Measurements from ENCODE around the gene PTPN4. TPM values are rescaled to one million over a fixed set of nuclear protein-coding genes. Genes with fewer than 3 reads are reported as not detected.

PTPN4 gene
- total RNA-seq, 1 donor from 2014 or later: 24.5 TPM

DNA sequence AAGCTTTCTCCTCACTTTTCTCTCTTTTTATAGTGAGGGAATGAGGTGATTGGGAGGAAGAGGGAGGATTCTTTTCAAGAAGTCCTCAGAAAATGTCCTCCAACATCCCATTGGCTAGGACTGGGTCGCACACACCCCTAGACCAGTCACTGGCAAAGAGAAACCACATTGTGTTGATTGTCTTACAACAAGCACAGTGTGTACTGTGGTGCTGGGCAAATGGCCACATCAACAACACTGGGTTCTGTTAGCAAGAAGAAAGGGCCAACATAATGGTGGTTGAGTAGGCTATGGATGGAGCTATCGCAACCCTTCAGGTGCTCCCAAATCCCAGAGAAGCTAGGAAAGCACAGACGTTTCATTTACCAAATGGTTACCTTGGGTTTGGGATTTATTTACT is 18.7 kb upstream of the PTPN4 start:
- Mint-ChIP-seq H3K27me3 (ENCODE audit: insufficient read depth) (peaks cover 16% of the 10 kb centered on the region), H3K4me1 (ENCODE audit: low read depth) (no peaks in the 10 kb centered on the region), H3K27ac (no peak overlapping the region), H3K4me3 (no peak overlapping the region), H3K36me3 (ENCODE audit: low read depth) (no peaks in the 10 kb centered on the region), H3K9me3 (no peaks in the 10 kb centered on the region)
- DNase-seq (ENCODE audit: low spot score): no peak
- intact Hi-C loops (cut with micrococcal nuclease): no loop called here

DNA sequence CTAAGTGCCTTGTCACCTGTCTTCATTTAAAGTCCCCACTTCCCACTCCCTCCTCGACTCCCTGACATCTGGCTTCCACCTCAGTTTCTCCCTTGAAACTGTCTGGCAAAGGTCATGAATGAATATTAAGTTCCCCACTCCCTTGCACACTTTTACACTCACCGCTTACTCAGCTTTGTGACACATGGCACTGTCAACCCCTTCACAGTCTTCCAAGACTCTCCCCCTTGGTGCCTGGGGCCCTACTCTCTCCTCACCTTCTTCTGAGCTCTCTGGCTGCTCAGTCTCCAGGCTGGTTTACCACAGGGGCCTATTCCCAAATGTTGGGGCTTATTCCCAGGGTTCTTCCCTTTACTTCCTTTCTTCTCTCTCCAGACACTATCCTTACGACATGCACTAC is 17.9 kb upstream of the PTPN4 start:
- intact Hi-C loops (cut with micrococcal nuclease): no loop called here
- Mint-ChIP-seq H3K4me1 (ENCODE audit: low read depth) (no peaks in the 10 kb centered on the region), H3K36me3 (ENCODE audit: low read depth) (no peaks in the 10 kb centered on the region), H3K4me3 (no peak overlapping the region), H3K27me3 (ENCODE audit: insufficient read depth) (peaks cover 12% of the 10 kb centered on the region), H3K9me3 (no peaks in the 10 kb centered on the region), H3K27ac (no peak overlapping the region)
- no peak for DNase-seq (ENCODE audit: low spot score)

GRCh38 chr2:119744335-119744939 is 15.3 kb upstream of the PTPN4 start:
- DNase-seq (ENCODE audit: low spot score): no peak
- no peaks in the 10 kb centered on the region for H3K4me1 Mint-ChIP-seq (ENCODE audit: low read depth)
- intact Hi-C loops (cut with micrococcal nuclease): no loop called here
- H3K36me3 Mint-ChIP-seq (ENCODE audit: low read depth): no peaks in the 10 kb centered on the region
- no peak overlapping the region for H3K4me3 Mint-ChIP-seq
- H3K27me3 Mint-ChIP-seq (ENCODE audit: insufficient read depth): peaks cover 19% of the 10 kb centered on the region
- H3K27ac Mint-ChIP-seq: no peak overlapping the region
- H3K9me3 Mint-ChIP-seq: no peaks in the 10 kb centered on the region

DNA sequence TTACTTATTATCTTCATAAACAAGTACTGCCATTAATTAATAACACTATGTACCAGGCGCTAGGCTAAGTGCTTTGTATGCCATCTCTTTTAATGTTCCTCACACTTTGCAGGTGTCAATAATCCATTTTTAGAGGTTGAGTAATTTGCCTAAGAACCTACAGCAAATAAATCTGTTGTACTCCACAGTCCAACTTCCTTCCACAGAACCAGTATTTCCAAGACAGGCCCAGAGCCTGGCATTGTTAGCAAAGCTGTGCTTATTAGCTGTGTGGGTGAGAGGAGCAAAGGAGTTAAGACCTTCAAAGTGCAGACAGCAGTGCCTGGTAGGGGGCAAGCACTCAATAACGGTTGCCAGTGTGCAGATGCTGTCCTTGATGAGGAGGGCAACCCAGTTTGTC is 14.2 kb upstream of the PTPN4 start:
- Mint-ChIP-seq H3K9me3 (no peaks in the 10 kb centered on the region), H3K27me3 (ENCODE audit: insufficient read depth) (peaks cover 23% of the 10 kb centered on the region), H3K4me1 (ENCODE audit: low read depth) (no peaks in the 10 kb centered on the region), H3K36me3 (ENCODE audit: low read depth) (no peaks in the 10 kb centered on the region), H3K4me3 (no peak overlapping the region), H3K27ac (no peak overlapping the region)
- DNase-seq (ENCODE audit: low spot score): no peak
- intact Hi-C loops (cut with micrococcal nuclease): no loop called here

DNA sequence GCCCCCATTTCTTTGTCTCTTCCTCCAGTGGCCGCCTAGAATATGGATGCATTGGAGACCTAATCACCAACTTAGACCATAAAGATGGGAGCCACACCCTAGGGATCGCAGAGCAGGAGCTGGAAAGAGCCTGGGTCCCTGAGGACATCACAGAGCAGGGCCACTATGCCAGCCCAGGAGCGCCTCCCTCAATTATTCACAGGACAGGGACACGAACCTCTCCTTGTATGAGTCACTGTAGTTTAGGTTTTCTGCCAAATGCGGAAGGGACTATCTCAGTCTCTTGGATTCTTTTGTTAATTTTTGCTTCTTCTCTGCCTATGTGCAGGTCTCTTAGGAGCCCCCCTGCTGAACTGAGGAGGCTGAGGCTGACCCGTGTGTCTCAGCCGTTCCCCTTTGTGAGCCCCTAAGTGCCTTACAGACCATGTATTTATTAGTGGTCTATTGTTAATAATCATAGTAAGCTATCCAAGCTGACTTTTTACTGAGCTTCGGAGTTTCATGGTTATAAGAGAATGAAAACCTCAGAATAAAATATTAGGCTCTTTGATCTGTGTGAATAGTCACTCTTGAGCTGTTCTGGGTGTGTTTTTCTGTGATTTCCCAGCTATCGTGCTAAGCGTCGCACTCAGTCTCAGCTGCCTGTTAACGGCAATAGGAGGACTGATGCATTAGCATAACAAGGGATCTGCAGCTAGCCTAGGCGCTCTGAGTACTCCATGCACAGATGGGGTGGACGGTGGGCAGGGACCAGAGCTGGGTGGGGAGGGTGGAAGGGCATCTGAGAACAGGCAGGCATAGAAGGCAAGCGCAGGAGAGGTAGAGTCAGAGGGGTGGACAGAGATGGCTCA is 12.7 kb upstream of the PTPN4 start:
- no peaks in the 10 kb centered on the region for H3K4me1 Mint-ChIP-seq (ENCODE audit: low read depth)
- intact Hi-C loops (cut with micrococcal nuclease): no loop called here
- no peaks in the 10 kb centered on the region for H3K36me3 Mint-ChIP-seq (ENCODE audit: low read depth)
- H3K9me3 Mint-ChIP-seq: no peaks in the 10 kb centered on the region
- no peak for DNase-seq (ENCODE audit: low spot score)
- H3K27ac Mint-ChIP-seq: no peak overlapping the region
- H3K4me3 Mint-ChIP-seq: no peak overlapping the region
- H3K27me3 Mint-ChIP-seq (ENCODE audit: insufficient read depth): peaks cover 26% of the 10 kb centered on the region

DNA sequence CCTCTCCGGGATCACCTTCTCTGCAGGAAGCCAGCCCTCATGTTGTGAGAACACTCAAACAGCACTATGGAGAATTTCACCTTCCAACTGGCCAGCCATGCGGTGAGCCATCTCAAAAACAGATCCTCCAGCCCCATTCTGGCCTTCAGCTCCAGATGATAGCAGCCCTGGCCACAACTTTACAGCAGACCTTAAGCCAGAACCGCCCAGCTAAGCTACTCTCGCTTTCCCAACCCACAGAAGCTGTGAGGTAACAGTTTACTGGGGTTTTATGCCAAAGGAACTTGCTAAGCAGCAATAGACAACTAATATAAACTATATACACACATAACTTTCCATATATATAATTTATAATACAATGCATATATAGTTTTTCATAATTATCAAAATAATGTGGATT is 11.6 kb upstream of the PTPN4 start:
- no peaks in the 10 kb centered on the region for H3K9me3 Mint-ChIP-seq
- no peaks in the 10 kb centered on the region for H3K36me3 Mint-ChIP-seq (ENCODE audit: low read depth)
- no peak for DNase-seq (ENCODE audit: low spot score)

DNA sequence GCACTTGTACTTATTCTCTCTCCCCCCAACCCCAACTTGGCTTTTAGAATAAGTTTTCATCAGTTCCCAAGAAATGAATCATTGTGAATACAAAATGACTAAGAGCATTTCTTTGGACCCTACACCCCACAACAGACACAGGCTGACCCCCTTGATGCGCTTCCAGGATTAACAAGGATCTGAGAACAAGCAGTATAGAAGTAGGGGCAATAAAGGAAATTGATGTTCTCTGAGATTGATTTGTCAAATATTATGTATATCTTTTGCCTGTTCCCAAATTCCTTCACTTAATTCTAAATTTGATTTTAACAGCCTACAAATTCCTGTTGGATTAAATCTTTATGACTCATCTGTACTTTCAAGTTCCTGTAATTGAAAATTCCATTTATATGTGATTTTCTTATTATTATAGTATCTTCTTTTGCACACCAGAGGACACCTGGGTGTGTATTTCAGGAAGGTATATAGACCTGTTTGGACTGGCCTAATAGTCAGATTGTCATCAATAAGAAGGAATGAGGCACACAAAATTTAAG is 10.2 kb upstream of the PTPN4 start:
- H3K27me3 Mint-ChIP-seq (ENCODE audit: insufficient read depth): peaks cover 33% of the 10 kb centered on the region
- DNase-seq (ENCODE audit: low spot score): no peak
- no peak overlapping the region for H3K4me3 Mint-ChIP-seq
- H3K4me1 Mint-ChIP-seq (ENCODE audit: low read depth): no peaks in the 10 kb centered on the region
- H3K36me3 Mint-ChIP-seq (ENCODE audit: low read depth): no peaks in the 10 kb centered on the region
- H3K9me3 Mint-ChIP-seq: no peaks in the 10 kb centered on the region
- intact Hi-C loops (cut with micrococcal nuclease): no loop called here
- no peak overlapping the region for H3K27ac Mint-ChIP-seq

More for the DNA sequence above, 11.6 kb upstream of the PTPN4 start:
- Mint-ChIP-seq H3K4me3 (no peak overlapping the region), H3K27me3 (ENCODE audit: insufficient read depth) (peaks cover 28% of the 10 kb centered on the region), H3K27ac (no peak overlapping the region), H3K4me1 (ENCODE audit: low read depth) (no peaks in the 10 kb centered on the region)
- intact Hi-C loops (cut with micrococcal nuclease): no loop called here

- Mint-ChIP-seq H3K27me3 (ENCODE audit: insufficient read depth) (peaks cover 25% of the 10 kb centered on the region), H3K4me1 (ENCODE audit: low read depth) (peaks cover 2% of the 10 kb centered on the region), H3K36me3 (ENCODE audit: low read depth) (no peaks in the 10 kb centered on the region), H3K4me3 (no peak overlapping the region), H3K9me3 (no peaks in the 10 kb centered on the region), H3K27ac (no peak overlapping the region)
- intact Hi-C loops (cut with micrococcal nuclease): no loop called here
- no peak for DNase-seq (ENCODE audit: low spot score)
Observed at GRCh38 chr2:119751706-119752105, 8.0 kb upstream of the PTPN4 start.

DNA sequence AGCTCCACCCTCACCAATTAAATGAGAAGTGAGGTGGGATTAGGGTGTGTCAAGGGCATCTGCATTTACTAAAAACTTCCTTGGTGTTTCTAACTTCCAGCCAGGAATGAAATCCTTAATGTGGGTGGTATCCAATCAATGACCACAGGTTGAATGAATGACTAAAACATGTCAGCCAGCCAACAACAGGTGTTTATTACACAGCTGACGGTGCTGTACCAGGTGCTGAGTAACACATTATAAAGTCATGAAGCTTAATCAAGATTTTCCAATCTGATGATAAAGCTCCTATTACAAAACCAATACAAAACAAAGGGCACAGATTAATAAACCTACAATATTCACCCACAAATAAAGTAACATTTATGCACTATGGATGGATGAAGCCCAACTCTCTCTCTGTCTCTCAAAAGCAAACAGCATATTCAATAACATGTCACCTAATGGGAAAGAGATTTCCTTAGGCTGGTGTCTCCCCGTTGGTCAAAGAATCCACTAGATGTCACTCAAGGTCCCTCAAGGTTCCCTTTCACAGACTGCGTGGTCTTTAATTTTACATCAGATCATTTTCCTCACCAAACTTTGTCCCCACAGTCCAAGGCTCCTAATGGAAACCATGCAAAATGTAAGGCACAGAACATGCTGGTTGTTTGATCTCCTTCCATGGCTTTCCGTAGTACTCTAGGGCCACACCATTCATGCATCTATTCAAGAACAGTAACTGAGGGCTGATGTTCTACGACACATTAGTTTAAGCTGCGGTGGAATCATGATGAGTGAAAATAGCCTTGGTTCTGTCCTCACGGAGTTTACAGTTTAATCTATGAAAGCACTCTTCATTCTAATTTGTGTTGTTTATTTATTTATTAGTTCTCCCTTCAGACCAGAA is 6.4 kb upstream of the PTPN4 start:
- Mint-ChIP-seq H3K9me3 (no peaks in the 10 kb centered on the region), H3K27me3 (ENCODE audit: insufficient read depth) (peaks cover 20% of the 10 kb centered on the region), H3K27ac (no peak overlapping the region), H3K4me3 (no peak overlapping the region), H3K36me3 (ENCODE audit: low read depth) (no peaks in the 10 kb centered on the region), H3K4me1 (ENCODE audit: low read depth) (peaks cover 12% of the 10 kb centered on the region)
- peak; percentile 6 for DNase-seq (ENCODE audit: low spot score)
- intact Hi-C loops (cut with micrococcal nuclease): loop anchor here (1.0 kb wide), 2 partner anchors 70 to 424 kb away; no protein-coding TSS in a partner anchor

DNA sequence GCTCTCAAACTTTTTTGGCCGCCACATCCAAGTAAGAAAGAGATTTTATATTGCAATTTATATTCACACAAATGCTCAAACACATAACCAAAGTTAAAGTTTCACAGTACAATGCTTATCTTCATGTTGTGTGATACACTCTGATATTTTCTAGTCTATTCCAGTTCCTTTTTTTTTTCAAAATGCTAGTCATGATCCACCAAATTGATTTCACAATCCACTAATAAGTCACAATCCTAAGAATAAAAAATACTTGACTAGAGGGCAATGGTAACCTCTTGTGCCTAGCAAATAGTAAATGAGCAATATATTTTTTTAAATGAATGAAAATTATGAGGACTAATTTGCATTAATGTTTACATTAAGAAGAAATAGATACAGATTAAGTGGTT is 5.8 kb upstream of the PTPN4 start:
- intact Hi-C loops (cut with micrococcal nuclease): loop anchor here (1.0 kb wide), 2 partner anchors 69 to 423 kb away; no protein-coding TSS in a partner anchor

DNA sequence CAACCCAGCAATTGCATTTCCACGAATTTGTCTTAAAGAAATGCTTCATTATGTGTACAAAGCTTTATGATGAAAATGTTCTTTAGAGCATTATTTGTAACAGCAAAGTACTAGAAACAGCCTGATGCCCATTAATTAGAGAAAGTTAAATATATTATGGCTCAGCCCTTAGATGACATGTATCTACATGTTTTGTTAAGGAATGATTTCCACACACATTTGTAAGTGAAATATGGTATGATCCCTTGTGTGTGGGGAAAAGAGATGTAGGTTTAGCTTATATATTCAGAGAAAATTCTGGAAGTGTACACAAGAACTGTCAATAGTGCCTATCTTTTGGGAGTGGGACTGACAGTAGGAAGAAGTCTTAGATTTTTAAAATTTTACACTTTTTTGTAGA is 3.8 kb upstream of the PTPN4 start:
- Mint-ChIP-seq H3K27ac (no peak overlapping the region), H3K9me3 (no peaks in the 10 kb centered on the region), H3K4me3 (no peak overlapping the region), H3K36me3 (ENCODE audit: low read depth) (no peaks in the 10 kb centered on the region), H3K4me1 (ENCODE audit: low read depth) (peaks cover 31% of the 10 kb centered on the region), H3K27me3 (ENCODE audit: insufficient read depth) (peaks cover 16% of the 10 kb centered on the region)
- DNase-seq (ENCODE audit: low spot score): no peak
- intact Hi-C loops (cut with micrococcal nuclease): loop anchor here (5.0 kb wide), 2 partner anchors 351 to 556 kb away; no protein-coding TSS in a partner anchor

More for the DNA sequence above, 5.8 kb upstream of the PTPN4 start:
- H3K27ac Mint-ChIP-seq: no peak overlapping the region
- H3K4me3 Mint-ChIP-seq: no peak overlapping the region
- H3K36me3 Mint-ChIP-seq (ENCODE audit: low read depth): no peaks in the 10 kb centered on the region
- no peak for DNase-seq (ENCODE audit: low spot score)
- H3K4me1 Mint-ChIP-seq (ENCODE audit: low read depth): peaks cover 19% of the 10 kb centered on the region
- peaks cover 20% of the 10 kb centered on the region for H3K27me3 Mint-ChIP-seq (ENCODE audit: insufficient read depth)
- H3K9me3 Mint-ChIP-seq: no peaks in the 10 kb centered on the region

GRCh38 chr2:119756837-119757236 is 2.9 kb upstream of the PTPN4 start:
- H3K36me3 Mint-ChIP-seq (ENCODE audit: low read depth): no peaks in the 10 kb centered on the region
- H3K4me1 Mint-ChIP-seq (ENCODE audit: low read depth): peaks cover 40% of the 10 kb centered on the region
- intact Hi-C loops (cut with micrococcal nuclease): loop anchor here (5.0 kb wide), 2 partner anchors 350 to 555 kb away; no protein-coding TSS in a partner anchor
- peak overlapping the region; percentile 6 for H3K27ac Mint-ChIP-seq
- no peaks in the 10 kb centered on the region for H3K9me3 Mint-ChIP-seq
- H3K4me3 Mint-ChIP-seq: no peak overlapping the region
- peaks cover 14% of the 10 kb centered on the region for H3K27me3 Mint-ChIP-seq (ENCODE audit: insufficient read depth)
- DNase-seq (ENCODE audit: low spot score): no peak

Data from activated T-helper 1 cell treated with anti-CD3 and anti-CD28 coated beads, Interleukin-12 subunit alpha, Interleukin-12 subunit beta, Interleukin-2, Interleukin-4 antibody, amounts not matched to agents 30 ng/mL and 10 ng/mL and 1 ng/mL, durations not matched to agents 14 hours and 24 hours and 36 hours (primary cell).